Suppressor macrophage treated with lipopolysaccharide for 4 hours (primary cell): ENCODE measurements around the gene ATRIP.
A peak's percentile ranks its signal among the peaks of the same experiment; 100 is the strongest.
"Not testable (repeated sequence)": the region's sequence is repeated elsewhere in the genome, so short reads cannot be mapped to it uniquely, and the experiment has no call there.

Source experiments
- DNase-seq: peaks from one replicate; pipeline ENCODE4 v3.0.0-alpha.2; 2020

Gene ATRIP

GRCh38 chr3:48439820-48440589 is 6.5 kb upstream of the ATRIP start, which contains the start of the genes CCDC51 and TMA7:
CCDC51 (minus strand) TSS chr3:48440119; CDS start chr3:48435128, 4,991 bp downstream.
TMA7 (plus strand) TSS chr3:48440257; CDS start chr3:48440297, 40 bp downstream.
- peak; percentile 97 for DNase-seq

GRCh38 chr3:48440590-48440958 is 6.0 kb upstream of the ATRIP start:
- peak; percentile 22 for DNase-seq

- DNase-seq = no peak
These were observed 4.6 kb upstream of the ATRIP start for GRCh38 chr3:48441940-48442339.

- DNase-seq = no peak
These were observed 1.2 kb upstream of the ATRIP start for GRCh38 chr3:48445277-48445882.

- DNase-seq = no peak
These were observed 503 bp upstream of the ATRIP start for GRCh38 chr3:48446043-48446424.

GRCh38 chr3:48451270-48451669 is 4.7 kb downstream of the ATRIP start:
- DNase-seq = no peak

GRCh38 chr3:48456456-48456855 is 9.9 kb downstream of the ATRIP start:
- DNase-seq = no peak

GRCh38 chr3:48459331-48459730 is 12.8 kb downstream of the ATRIP start:
- no peak for DNase-seq

- no peak for DNase-seq
These were observed 13.4 kb downstream of the ATRIP start for GRCh38 chr3:48459773-48460516.

GRCh38 chr3:48460517-48460902 is 14.0 kb downstream of the ATRIP start:
- no peak for DNase-seq

- not testable (repeated sequence) for DNase-seq
These were observed 15.2 kb downstream of the ATRIP start for GRCh38 chr3:48461767-48462166.

- no peak for DNase-seq
These were observed 17.2 kb downstream of the ATRIP start for GRCh38 chr3:48463703-48464102.

- DNase-seq = no peak
These were observed 18.2 kb downstream of the ATRIP start for GRCh38 chr3:48464713-48465221.

GRCh38 chr3:48465237-48465530 is 18.6 kb downstream of the ATRIP start:
- DNase-seq = no peak

GRCh38 chr3:48465531-48466378 is 19.2 kb downstream of the ATRIP start:
- DNase-seq = peak; percentile 98

- DNase-seq = peak; percentile 13
These were observed 20.0 kb downstream of the ATRIP start for GRCh38 chr3:48466386-48467109.

GRCh38 chr3:48467110-48467454 is 20.5 kb downstream of the ATRIP start:
- DNase-seq = no peak

- no peak for DNase-seq
These were observed 21.1 kb downstream of the ATRIP start for GRCh38 chr3:48467473-48468267.

GRCh38 chr3:48468329-48468731 is 21.8 kb downstream of the ATRIP start:
- no peak for DNase-seq

GRCh38 chr3:48469046-48469915 is 22.7 kb downstream of the ATRIP start:
- no peak for DNase-seq
